ENCODE measurements around the gene ACP7. TPM values are rescaled to one million over a fixed set of nuclear protein-coding genes. Genes with fewer than 3 reads are reported as not detected.

Gene ACP7
- total and polyA plus RNA-seq, 2 of the 4 experiments (the other 2 are of a cell fraction) = not detected

GRCh38 chr19:39100500-39101166, 16.5 kb downstream of the ACP7 start:
- H4K5ac ChIP-seq (ENCODE audit: low read depth, low read length) = no peak overlapping the region
- H3K4me2 ChIP-seq (ENCODE audit: low read depth, low read length) = no peak overlapping the region
- no peaks in the 10 kb centered on the region for H4K20me1 ChIP-seq (ENCODE audit: insufficient read depth, low read length)
- no peaks in the 10 kb centered on the region for H3K9me1 ChIP-seq (ENCODE audit: insufficient read depth, low read length)
- H3K9ac ChIP-seq (ENCODE audit: low read depth, low read length) = no peak overlapping the region
- no peak overlapping the region for H3K4me3 ChIP-seq (ENCODE audit: insufficient read depth, low read depth, low read length)
- DNase-seq = no peak
- H2AK5ac ChIP-seq (ENCODE audit: low read depth, low read length) = no peak overlapping the region
- H4K8ac ChIP-seq (ENCODE audit: low read depth in 2 of 2, low read length in 2 of 2) = no peak overlapping the region
- no peak overlapping the region for H2BK5ac ChIP-seq (ENCODE audit: low read depth, low read length, poor library complexity, severe bottlenecking)
- H2BK15ac ChIP-seq (ENCODE audit: low read depth, low read length) = no peak overlapping the region
- H3K4ac ChIP-seq (ENCODE audit: low read depth, low read length) = no peak overlapping the region
- no peaks in the 10 kb centered on the region for H3K9me3 ChIP-seq (ENCODE audit: control insufficient read depth, insufficient read depth, low read length)
- no peak overlapping the region for H3K14ac ChIP-seq (replicated peaks; ENCODE audit: low read depth, low read length)
- no peaks in the 10 kb centered on the region for H3K79me1 ChIP-seq (ENCODE audit: low read depth in 1 of 2, low read length in 2 of 2)
- H4K91ac ChIP-seq (ENCODE audit: insufficient read depth, low read depth, low read length) = no peak overlapping the region
- H3K27ac ChIP-seq (ENCODE audit: insufficient read depth, low read length) = no peak overlapping the region
- H2BK120ac ChIP-seq (ENCODE audit: low read depth, low read length) = no peak overlapping the region
- ATAC-seq (ENCODE audit: low read depth) = no peak
- 81% methylated on average over 12 of the region's 19 CpGs; no CpG with 5 or more reads in 1 of the 2 experiments for WGBS, 2 experiments (ENCODE audit: extremely low coverage in 2 of 2, insufficient read length in 1 of 2)
- no peak for TF ChIP-seq FOS (IDR thresholded peaks at IDR 0.05; ENCODE audit: low read depth, low read length)
- TF ChIP-seq MXI1 (IDR thresholded peaks at IDR 0.05; ENCODE audit: borderline replicate concordance, low read depth, low read length) = no peak
- no peak for TF ChIP-seq POLR2A (IDR thresholded peaks at IDR 0.05; ENCODE audit: low read depth, low read length)
- TF ChIP-seq RCOR1 (IDR thresholded peaks at IDR 0.05; ENCODE audit: insufficient replicate concordance, low read length) = no peak
- ChIA-PET CTCF (no interaction called here), POLR2A (ENCODE audit: unreplicated experiment) (no interaction called here)
- no peak overlapping the region for H2AK9ac ChIP-seq (replicated peaks; ENCODE audit: low read depth, low read length, poor library complexity)
- no peak overlapping the region for H3K18ac ChIP-seq (ENCODE audit: low read depth, low read length)
- in situ Hi-C loops (cut with MboI; ENCODE audit: low sequenced_read_pairs) = no loop called here
- no peak overlapping the region for H3K23ac ChIP-seq (ENCODE audit: low read depth, low read length)
- H3K56ac ChIP-seq (ENCODE audit: extremely low read depth, insufficient read depth, low read length) = no peak overlapping the region
- H3K27me3 ChIP-seq (ENCODE audit: control insufficient read depth, insufficient read depth, low read length) = peaks cover 19% of the 10 kb centered on the region
- BruUV-seq (replicated peaks) = no TSS peak
- no peaks in the 10 kb centered on the region for H3K36me3 ChIP-seq (ENCODE audit: control insufficient read depth, insufficient read depth, low read length)
- dilution Hi-C loops (cut with HindIII; ENCODE audit: low sequenced_read_pairs, unreplicated experiment) = no loop called here
- H3K4me1 ChIP-seq (ENCODE audit: control insufficient read depth, insufficient read depth, low read length) = no peaks in the 10 kb centered on the region
- no peak overlapping the region for H2AFZ ChIP-seq (replicated peaks; ENCODE audit: low read length, poor library complexity)
- no peak overlapping the region for H2BK20ac ChIP-seq (ENCODE audit: low read depth, low read length)
- intact Hi-C loops (cut with micrococcal nuclease) = no loop called here
